Stimulated activated CD4-positive, alpha-beta T cell treated with anti-CD3 and anti-CD28 coated beads, Interleukin-2, amount 100 ng/mL, for 48 hours (primary cell): ENCODE measurements around the gene ISLR2.

Source experiments
- DNase-seq, 2 donors: peaks; one replicate each; pipeline ENCODE4 v3.0.0-alpha.2; 2020

ISLR2 gene

DNA sequence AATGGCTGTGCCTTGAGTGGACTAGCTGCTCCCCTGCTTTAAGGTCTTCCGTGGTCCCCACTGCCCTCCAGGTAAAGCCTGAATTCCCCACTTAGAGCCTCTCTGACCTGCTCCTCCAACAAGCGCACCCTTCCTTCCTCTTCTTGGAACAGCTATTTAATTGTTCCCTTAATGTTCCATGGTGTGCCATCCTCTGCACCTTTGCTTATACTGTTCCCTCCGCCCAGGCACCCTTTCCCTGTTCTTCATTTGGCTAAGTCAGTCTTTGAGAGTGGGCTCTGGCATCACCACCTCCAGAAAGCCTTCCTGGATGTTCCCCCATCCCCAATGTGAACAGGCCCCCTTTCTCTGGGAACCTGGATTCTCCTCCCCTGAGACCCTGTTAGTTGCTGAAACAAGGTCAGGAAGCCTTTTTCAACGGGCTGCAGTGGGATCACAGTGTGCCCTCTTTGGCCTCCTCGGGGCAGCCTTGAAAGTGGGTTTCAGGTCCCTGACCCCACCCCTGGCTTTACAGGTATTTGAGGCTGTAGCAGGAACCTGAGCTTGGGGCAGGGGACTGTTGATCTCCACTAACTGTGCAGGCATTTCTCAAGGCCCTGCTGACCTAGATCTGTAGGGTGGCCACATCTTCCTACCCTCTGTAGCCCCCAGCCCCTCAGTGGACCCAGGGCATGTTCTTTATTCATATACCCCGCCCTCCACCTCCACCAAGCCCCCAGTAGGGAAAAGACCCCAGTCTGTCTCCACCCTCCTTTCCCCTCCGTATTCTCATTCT is 48.1 kb downstream of the ISLR2 start:
- no peak for DNase-seq

- DNase-seq, result no peak
Measured at GRCh38 chr15:74179101-74179841, 48.9 kb downstream of the ISLR2 start.

DNA sequence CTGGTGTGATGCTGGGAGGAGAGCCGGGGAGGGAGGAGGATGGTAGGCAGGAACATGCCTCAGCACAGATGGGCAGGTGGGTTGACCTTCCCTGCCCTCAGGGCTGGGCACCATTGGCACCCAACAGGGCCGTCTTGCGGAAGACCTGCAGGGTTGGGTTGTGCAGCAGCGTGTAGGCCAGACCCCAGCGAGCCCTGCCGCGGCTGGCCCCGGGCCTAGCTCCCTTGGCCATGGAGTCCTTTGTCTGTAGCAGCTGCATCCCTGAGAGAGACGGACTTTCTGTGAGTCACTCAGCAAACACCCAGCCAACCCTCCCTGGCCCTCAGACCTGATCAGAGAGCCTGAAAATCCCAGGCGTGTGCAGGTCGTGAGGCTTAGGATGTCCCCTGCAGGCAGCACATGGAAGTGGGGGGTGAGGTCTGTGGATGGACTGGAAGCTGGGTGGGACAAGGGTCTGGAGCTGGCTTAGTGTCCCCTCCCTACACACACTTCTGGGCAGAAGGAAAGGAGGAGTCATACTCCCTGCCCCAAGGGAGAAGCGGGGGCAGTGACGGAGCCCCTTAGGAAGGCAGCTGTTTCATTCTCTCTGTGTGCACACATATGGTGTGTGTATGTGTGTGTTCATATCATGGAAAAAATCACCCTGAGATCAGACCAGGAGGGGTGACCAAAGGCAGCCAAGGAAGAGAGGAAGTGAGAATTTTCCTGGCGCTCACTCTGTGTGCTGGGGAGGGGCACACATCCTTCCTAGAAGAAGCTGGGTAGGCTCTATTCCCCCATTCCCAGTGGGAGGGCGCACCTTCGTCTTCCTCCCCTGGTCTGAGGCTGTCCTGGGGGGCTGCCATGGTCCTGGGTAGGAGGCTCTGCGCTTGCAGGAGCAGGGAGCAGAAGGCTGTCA is 49.8 kb downstream of the ISLR2 start:
- no peak for DNase-seq

GRCh38 chr15:74180881-74181602 is 50.7 kb downstream of the ISLR2 start:
- DNase-seq, result no peak

DNA sequence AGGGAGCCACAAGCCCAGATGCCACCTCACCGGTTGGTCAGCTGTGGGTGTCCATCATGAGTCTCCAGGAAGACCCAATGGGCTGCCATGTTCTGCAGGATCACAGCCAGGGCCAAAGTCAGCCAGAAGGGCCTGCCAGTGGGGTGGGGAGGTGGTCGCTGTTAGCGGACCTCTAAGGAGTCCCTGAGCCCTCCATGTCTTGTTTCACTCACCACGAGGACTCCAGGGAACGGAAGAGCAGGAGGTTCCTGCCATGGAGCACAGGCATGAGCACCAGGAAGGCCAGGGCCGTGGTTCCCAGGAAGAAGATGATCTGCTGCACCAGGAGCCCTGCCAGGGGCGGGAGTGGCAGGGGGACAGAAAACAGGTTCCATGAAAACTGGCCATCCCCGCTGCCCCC is 51.7 kb downstream of the ISLR2 start:
- DNase-seq, result no peak

DNA sequence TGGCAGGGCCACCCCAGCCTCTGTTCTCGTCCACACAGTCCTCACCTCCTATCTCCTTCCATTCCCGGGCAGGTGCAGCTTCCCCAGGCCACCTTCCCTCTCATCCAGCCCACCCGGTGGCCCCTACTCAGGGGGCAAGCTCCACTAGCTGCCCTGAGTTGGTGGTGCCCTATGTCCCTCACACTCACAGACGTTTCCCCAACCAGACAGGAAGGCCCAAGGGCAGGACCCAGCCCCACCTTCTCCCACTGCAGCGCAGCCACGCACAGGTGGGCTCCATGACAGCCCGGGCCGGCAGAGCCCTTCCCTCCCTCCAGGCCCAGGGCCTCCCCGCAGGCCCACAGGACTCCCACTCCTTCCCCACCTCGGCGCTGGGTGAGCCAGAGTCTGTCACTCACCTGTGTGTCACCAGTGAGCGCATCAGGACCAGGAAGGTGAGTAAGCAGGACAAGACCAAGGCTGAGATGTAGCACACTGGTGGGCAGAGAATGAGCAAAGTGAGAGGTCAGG is 54.3 kb downstream of the ISLR2 start:
- DNase-seq, result no peak

DNA sequence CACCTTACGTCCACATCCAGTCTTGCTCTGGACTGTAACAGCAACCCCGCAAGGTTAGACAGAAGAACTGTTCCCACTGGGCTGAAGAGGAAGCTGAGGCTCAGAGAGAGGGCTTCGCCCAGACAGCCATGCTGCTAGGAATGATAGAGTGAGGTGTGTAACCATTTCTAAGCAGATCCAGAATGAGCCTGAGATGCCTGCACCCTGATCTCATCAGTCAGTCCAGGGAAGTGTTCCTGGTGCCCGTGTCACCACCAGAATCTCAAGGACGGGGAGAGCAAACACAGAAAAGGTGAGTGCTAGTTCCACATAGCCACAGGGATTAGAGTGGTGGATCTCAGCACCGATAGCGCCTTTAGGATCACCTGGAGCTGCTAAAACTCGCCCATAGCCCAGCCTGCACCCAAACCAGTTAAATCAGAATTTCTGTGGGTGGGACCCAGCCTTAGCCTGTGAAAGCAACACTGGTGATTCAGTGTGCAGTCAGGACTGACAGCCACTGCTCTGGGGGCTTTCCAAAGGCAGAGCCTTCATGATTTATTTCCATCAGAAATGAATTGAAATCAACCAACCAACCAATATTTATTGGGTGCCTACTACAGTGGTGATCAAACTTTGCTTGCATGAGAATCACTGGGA is 55.4 kb downstream of the ISLR2 start:
- no peak for DNase-seq
